Lower leg skin (tissue), 3 donors: Measurements from ENCODE around the gene TMEM168.

Experiments
- POLR2A ChIP-seq, 2 donors: fragments of 450-650 bp; IDR thresholded peaks; one replicate each; pipeline ENCODE4 v1.6.1; 2016 to 2017; ENCODE audit warnings: antibody characterized with exemption in 2 of 2, mild to moderate bottlenecking in 1 of 2, moderate library complexity in 1 of 2
- TF ChIP-seq, protein P1 (sequence below), 3 donors: fragments of 450-650 bp; IDR thresholded peaks; one replicate each; pipeline ENCODE4 v1.5.1; 2016; ENCODE audit warnings: antibody characterized with exemption in 3 of 3, mild to moderate bottlenecking in 3 of 3, moderate library complexity in 2 of 3

DNA sequence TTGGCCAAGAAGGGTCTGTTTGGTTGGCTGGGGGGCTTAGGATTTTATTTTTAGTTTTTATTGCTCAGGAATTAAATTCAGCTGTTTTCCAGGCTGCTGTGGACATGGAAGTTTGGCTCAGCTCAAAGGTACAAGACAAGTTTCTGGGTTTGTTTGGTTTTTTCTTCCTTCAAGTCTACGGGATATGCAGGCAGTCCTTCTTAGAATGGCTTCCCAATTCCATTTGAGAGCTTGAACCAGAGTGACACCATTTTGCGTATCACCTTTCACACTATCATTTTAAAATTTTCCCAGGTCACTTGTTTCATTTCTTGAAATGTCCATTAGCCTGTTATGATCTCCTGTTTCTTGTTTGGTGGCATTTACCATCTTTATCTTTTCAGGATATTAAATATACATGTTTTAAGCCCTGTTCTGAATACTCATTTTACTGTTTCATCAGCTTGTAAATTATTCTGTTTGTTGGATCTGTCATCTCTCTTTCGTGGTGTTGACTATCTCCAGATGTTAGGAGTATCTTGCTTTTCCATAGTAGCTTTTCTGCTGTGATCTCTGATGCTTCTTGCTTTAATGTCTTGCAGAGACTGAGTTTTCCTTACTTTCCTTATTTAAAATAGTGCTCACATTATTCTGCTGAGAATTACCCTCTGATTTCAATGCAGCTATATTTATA lies 9.4 kb upstream of the TMEM168 start:
- TF ChIP-seq POLR2A (IDR thresholded peaks at IDR 0.05) = no peak
- TF ChIP-seq, protein P1, sequence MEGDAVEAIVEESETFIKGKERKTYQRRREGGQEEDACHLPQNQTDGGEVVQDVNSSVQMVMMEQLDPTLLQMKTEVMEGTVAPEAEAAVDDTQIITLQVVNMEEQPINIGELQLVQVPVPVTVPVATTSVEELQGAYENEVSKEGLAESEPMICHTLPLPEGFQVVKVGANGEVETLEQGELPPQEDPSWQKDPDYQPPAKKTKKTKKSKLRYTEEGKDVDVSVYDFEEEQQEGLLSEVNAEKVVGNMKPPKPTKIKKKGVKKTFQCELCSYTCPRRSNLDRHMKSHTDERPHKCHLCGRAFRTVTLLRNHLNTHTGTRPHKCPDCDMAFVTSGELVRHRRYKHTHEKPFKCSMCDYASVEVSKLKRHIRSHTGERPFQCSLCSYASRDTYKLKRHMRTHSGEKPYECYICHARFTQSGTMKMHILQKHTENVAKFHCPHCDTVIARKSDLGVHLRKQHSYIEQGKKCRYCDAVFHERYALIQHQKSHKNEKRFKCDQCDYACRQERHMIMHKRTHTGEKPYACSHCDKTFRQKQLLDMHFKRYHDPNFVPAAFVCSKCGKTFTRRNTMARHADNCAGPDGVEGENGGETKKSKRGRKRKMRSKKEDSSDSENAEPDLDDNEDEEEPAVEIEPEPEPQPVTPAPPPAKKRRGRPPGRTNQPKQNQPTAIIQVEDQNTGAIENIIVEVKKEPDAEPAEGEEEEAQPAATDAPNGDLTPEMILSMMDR (IDR thresholded peaks at IDR 0.05) = no peak
